ENCODE results near the gene IFNE. TPM values are rescaled to one million over a fixed set of nuclear protein-coding genes. Genes with fewer than 3 reads are reported as not detected.

Gene IFNE
- total RNA-seq, result 5.9 and 10.6 TPM in 2 replicates

GRCh38 chr9:21482213-21482612, at the start of gene IFNE:
Gene IFNE (minus strand): TSS chr9:21482313. CDS start chr9:21481694, 619 bp downstream.

GRCh38 chr9:21440139-21440538, 42.0 kb downstream of the IFNE start, which contains the start of gene IFNA1:
Gene IFNA1 (plus strand): TSS chr9:21440439. CDS start chr9:21440508, 69 bp downstream.

Small RNA genes within 50 kb of the gene (small RNA-seq; reads per million reads assigned to genes)
- gene MIR31 (4,680 reads per million, percentile 100 among the genes with 10 or more reads in this experiment), gene RF00157 (not detected)

Other genes starting within 250 kb of the IFNE start
- not detected in 2 replicates for gene IFNA14, start 242.3 kb downstream of the IFNE start, total RNA-seq
- gene IFNA5, start 177.0 kb downstream of the IFNE start, total RNA-seq, result not detected in 2 replicates
- gene KLHL9, start 146.9 kb downstream of the IFNE start, total RNA-seq, result 30.1 and 39.7 TPM in 2 replicates
- not detected in 2 replicates for gene IFNA6, start 131.4 kb downstream of the IFNE start, total RNA-seq
- not detected in 2 replicates for gene IFNA13, start 114.3 kb downstream of the IFNE start, total RNA-seq
- not detected in 2 replicates for gene IFNA2, start 96.9 kb downstream of the IFNE start, total RNA-seq
- gene IFNA8, start 73.2 kb downstream of the IFNE start, total RNA-seq, result not detected in 2 replicates
- not detected in 2 replicates for gene IFNA1, start 41.9 kb downstream of the IFNE start, total RNA-seq

Measured in subcutaneous preadipocyte (primary cell).